GM21423 (cell line): ENCODE results near the gene CD28.
A peak's percentile ranks its signal among the peaks of the same experiment; 100 is the strongest.

ENCODE experiments used
- ATAC-seq: cut with Tn5 transposase; IDR thresholded peaks from one replicate; pipeline ENCODE4 v1.9.1; 2021; ENCODE audit warnings: mild to moderate bottlenecking, moderate library complexity; ENCODE audit not compliant: unreplicated experiment

Gene CD28

DNA sequence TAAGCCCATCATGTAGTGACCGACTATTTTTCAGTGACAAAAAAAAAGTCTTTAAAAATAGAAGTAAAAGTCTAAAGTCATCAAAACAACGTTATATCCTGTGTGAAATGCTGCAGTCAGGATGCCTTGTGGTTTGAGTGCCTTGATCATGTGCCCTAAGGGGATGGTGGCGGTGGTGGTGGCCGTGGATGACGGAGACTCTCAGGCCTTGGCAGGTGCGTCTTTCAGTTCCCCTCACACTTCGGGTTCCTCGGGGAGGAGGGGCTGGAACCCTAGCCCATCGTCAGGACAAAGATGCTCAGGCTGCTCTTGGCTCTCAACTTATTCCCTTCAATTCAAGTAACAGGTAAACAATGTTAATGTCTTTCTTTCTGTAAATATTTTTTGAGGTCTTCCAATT is at the start of gene CD28:
TSS of gene CD28 (plus strand) at position 237 of the 400 bp plus-strand sequence. CDS start at position 295, 58 bp downstream.
- peak; percentile 99 for ATAC-seq

DNA sequence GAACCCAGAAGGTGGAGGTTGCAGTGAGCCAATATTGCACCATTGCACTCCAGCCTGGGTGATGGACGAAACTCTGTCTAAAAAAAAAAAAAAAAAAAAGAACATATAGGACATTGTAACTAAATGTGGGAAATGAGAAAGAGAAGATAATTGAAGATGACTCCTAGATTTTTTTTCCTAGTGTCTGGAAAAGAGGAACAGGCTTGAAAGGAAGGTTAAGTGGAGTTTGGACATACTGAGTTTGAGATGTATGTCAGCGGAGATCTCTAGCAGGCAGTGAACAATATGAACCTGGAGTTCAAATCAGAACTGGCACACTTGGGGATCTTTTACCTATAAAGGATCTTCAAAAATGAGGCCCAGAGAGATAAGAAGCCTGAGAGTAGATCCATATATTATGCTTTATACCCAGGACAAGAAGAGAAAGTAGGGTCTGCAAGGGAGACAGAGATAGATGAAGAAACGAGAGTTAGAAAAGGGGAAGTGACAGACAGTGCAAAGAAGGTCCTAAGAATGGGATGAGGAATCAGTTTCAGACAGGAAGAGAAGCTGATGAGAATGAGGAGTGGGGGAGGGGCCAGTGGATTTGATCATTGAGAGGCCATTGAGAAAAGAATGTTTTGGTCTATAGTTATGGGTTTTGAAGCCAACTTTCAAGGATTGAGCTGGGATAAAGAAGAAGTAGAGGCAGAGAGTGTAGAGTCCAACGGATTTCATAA is 46.9 kb upstream of the CD28 start:
- peak; percentile 78 for ATAC-seq

DNA sequence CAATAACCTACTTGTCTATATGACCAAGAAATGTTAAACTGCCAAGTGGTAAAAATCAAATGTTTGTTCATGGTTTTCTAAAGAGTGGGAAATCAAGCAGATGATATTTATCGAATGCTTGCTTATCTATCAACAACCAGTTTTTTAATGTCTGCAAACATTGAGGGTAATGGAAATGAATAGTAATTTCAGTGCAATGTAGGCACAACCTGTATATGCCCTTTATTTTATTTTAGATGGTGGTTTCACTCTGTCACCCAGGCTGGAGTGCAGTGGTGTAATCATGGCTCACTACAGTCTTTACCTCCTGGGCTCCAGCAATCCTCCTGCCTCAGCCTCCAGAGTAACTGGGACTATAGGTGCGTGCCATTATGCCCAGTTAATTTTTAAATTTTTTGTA is 46.0 kb upstream of the CD28 start:
- ATAC-seq: no peak

DNA sequence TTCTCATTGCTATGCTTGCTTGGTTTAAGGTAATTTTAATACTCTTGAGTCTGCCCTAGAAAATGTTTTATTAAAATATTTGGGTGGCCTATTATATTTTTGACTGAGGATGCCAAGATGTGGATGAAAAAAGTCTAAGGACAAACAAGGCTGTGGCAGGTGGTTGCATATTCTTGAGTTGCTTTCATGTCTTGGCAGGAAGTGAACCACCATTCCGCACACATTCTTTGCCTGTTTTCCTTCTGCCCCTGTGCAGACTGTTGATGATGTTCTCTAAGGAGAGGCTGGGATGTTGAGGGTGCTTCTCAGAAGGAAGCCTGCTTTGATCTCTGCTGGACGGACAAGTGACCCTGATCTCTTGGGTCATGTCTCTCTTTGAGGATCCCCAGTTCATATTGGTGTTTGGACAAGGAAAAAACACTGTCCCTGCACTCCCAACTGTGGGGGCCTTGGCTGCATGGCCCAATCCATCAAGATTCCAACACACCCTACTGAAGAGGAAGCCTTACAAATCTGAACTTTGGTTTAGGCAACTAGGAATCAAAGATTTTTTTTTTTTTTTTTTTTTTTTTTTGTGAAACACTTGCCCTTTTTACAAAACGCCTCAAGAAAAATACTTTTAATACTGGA is 45.0 kb upstream of the CD28 start:
- no peak for ATAC-seq

DNA sequence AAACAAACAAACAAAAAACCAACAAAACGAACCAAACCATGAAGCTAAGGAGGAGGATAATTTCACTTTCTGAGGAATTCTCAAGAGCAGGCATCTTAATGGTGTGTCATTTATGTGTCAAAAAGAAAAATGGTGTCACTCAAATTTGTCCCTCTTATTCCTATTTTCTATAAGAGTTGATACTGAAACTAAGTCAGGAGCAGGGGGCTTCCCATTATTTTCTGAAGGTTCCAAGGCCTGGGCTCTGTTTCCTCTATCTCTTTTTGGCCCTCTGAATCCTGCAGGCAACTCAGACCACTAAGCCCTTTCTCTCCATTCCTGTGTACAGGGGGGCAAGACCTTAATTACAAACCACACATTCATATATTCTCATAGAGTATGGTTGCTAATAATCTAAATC is 44.0 kb upstream of the CD28 start:
- no peak for ATAC-seq

DNA sequence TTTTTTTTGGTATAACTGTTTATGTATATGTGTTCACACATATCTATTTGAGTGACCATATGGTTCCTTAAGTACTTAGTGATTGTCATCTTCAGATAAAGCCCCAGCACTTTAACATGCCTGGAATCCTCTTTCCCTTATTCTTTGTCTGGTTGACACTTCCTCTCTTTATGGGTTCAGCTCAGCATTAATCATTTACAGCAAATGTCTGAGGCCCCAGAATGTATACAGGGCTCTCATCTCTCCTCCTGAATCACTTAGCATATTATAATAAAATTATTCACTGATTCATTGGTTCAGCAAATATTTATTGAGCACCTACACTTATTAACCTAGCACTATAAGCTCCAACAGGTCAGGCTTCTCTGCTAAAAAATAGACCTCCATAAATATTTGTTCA is 43.5 kb upstream of the CD28 start:
- no peak for ATAC-seq

DNA sequence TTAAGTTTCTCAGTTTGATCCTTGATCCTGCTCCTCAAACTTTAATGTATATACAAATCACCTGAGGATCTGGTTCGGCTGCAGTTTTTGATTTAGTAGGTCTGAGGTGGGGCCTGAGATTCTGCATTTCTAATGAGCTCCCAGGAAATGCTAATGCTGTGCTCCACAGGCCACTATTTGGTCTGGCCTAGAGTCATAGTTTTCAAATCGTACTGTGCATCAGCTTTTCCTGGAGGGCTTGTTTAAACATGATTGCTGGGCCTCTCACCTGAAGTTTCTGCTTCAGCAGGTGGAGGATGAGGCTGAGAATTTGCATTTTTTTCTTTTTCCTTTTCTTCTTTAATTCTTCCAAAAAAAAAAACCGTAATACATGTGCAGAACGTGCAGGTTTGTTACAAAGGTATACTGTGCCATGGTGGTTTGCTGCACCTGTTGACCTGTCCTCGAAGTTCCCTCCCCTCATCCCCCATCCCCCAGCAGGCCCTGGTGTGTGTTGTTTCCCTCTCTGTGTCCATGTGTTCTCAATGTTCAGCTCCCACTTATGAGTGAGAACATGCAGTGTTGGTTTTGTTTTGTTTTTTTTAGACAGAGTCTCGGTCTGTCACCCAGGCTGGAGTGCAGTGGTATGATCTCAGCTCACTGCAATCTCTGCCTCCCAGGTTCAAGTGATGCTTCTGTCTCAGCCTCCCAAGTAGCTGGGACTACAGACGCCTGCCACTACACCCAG is 42.2 kb upstream of the CD28 start:
- ATAC-seq: no peak

DNA sequence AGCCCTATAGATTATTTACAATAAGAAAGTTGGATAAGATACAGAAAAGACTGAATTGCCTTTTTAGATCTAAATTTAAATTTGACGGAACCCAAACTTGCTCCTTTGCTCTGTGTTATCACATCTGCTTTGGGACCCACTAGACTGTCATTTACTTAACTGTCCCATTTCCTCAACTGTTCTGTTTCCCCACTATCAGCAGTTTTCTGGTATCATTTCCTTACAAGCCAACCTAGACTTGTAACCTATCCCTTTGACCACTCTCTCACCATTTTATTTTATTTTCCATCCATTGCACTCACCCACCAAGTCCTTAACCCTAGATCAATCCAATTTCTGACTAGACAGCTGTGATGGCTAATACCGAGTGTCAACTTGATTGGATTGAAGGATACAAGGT is 38.6 kb upstream of the CD28 start:
- ATAC-seq: no peak

DNA sequence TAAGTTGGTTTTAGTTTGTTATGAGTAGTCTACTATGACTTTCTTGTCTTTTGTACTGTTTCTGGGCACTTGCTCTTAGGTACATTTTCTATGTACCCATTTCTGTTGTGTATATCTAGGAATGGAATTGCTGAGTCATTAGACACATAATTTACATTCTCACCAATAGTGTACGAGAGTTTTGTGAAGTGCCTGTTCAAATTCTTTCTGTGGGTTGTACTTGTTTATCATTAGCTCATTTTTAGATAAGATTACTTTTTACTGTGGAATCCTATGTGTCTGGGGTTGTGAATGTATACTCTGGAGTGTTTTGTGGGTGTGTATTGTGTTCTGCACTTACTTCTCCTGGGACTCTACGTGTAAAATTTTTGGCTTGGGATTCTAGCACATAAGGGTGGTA is 36.6 kb upstream of the CD28 start:
- no peak for ATAC-seq

DNA sequence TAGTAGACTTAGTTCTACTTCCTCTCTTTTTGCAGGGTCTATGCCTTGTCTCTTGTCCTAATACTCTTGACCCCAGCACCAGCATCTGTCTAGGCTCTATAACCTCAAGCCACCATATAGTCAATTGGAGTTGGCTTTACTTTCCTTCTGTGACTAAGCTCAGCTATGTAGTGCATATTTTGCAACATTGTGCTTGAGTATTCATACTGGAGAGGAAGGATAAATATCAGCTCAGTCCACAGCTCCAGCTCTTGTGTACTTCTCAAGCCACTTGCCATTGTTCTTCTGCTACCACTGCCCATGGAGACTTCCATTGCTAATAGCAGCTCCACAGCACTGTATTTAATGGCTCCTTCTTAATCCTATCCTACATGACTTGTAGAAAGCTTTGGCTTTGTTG is 35.5 kb upstream of the CD28 start:
- no peak for ATAC-seq

DNA sequence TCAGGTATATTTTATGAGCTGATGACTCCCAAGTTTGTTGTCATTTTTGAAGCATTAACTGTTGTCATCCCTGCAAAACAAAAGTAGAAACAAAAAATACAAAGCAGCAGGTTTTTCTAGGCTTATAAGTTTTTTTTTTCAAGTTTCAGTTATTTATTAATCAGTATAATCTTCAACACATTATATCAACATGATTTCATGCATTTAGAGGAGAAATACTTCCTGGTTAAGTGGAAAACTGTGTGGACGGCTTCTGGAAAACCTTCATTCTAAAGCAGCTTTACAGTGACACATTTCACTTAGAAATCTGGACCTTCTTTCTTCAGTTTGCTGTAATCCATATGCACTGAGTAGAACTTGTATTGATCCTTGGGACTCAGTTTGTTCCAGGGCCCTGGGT is 34.6 kb upstream of the CD28 start:
- ATAC-seq: no peak

DNA sequence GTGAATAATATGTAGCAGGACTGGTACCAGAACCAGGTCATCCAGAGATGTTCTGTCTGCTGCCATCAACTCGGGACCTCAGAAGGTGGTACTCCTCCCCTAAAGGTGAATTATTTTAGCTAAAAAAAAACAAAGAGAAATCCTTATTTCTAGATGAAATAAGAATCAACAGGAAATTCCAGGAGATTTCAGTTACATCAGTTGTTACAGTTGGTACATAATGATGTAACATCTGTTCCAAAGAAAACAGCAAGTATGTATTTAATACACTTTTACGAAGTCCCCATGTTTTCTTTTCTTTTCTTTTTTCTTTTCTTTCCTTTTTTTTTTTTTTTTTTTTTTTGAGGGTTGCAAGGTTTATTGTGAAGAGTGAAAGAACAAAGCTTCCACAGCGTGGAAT is 33.6 kb upstream of the CD28 start:
- ATAC-seq: no peak

DNA sequence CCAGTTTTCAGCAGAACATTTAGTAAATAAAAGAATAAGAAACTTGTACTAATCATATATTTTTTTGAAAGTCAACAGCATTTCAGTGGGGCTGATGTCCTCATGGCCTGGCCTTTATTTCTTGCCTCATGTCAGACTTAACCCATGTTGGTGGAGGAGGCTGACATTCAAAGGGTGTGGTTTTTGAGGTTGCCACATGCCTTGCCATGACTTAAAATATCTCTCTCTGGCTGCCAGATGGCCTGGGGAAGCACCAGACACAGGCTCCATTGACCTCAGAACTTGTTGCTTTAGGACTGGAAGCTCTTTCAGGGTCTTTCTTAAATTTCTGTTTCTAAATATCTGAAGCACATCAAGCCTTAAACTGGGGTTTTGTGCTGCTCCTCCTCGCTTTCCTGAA is 32.5 kb upstream of the CD28 start:
- ATAC-seq: peak; percentile 99

DNA sequence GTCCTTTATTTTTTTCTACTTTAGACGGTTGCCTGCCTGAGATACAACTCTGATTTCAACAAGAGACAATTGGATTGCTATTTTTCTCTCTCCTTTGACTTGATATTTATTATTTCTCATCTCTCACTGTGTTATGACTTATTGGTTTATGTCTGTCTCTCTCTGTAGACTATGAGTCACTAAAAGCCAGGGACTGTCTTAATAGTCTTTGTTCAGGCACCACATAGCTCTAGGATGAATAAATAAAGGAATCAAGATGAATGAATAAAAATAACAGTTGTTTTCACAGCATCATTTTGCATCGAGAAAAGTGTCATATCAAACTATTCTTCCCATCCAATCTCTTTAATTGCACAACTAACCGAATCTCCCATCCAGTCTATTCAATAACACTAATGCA is 31.4 kb upstream of the CD28 start:
- no peak for ATAC-seq

DNA sequence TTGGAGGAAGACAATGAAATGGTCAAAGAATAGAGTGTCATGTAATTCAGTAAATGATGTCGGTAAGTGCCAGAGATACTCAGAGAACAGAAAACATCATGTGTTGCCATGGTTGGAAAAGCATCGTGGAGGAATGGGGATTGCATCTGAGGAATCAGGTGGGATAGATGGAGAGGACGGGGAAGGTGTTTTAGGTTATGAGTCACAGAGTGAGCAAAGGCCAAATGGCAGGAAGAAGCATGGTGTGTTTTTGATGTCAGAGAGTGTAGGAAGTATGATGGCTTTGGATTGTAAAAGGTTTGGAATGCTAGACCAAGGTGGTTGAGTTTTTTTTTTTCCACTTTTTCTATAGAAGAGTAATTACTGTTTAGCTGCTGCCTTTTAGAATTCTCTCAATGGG is 27.5 kb upstream of the CD28 start:
- no peak for ATAC-seq

DNA sequence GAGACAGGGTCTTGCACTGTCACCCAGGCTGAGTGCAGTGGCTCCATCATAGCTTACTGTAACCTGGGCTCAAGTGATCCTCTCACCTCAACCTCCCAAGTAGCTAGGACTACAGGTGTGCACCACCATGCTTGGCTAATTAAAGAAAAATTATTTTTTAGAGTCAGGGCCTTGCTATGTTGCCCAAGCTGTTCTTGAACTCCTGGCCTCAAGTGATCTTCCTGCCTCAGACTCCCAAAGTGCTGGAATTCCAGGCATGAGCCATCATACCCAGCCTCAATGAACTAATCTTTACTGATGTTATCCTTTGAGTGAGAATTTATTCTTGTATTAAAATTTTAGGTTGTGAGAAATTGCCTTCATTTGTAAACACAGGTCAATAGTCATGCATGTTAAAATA is 27.0 kb upstream of the CD28 start:
- ATAC-seq: no peak

DNA sequence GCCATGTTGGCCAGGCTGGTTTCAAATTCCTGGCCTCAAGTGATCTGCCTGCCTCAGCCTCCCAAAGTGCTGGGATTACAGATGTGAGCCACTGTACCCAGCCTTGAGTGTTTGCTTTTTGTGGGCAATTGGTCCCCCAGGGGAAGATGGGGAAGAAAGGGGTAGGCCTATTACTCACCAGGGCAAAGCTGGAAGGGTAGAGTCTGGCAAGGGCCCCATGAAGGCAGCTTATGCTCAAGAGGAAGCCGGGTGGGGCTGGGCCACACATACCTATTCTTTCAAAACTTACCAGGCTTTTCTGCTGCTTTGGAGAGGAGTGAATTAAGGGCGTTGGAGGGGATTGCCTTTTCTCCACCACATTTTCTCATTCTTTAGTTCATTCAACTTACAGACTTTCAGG is 24.5 kb upstream of the CD28 start:
- ATAC-seq: no peak

DNA sequence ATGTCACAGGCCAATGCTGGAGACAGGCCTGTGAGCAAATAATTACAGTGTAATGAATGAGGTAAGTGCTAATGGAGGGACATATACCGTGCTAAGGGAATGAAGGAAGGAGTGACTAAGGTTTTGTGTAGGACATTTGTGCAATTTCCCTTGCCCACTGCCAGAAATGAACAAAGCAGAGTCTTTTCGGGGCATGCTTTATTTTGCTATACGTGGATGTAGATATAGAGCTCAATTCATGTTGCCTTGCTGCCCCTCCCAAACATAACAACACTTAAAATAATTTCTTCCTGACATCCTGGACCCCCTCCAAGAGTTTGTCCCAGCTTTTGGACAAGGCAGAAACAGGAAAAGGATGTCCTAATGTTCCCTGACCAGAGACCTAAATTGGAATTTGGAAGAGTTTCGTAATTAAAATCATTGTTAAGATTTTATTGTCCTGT is 23.7 kb upstream of the CD28 start:
- no peak for ATAC-seq

DNA sequence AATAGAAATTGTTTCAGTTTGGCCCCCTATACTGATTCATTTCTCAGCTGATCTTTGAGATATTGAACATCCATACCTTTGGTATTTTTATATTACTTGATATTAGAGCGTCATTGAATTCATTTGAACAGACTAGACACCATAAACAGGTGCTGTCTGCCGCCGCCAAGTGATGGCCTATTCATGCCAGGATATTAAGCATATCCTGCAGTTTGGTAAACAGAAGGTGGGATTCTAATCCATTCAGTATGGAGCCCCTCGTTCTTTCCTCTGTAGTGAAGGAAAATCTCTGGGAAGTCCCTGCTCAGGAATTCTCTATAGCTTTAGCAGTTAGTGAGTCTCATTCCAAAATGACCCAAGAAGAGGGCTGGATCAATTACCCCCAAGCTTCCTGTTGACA is 23.0 kb upstream of the CD28 start:
- ATAC-seq: no peak

DNA sequence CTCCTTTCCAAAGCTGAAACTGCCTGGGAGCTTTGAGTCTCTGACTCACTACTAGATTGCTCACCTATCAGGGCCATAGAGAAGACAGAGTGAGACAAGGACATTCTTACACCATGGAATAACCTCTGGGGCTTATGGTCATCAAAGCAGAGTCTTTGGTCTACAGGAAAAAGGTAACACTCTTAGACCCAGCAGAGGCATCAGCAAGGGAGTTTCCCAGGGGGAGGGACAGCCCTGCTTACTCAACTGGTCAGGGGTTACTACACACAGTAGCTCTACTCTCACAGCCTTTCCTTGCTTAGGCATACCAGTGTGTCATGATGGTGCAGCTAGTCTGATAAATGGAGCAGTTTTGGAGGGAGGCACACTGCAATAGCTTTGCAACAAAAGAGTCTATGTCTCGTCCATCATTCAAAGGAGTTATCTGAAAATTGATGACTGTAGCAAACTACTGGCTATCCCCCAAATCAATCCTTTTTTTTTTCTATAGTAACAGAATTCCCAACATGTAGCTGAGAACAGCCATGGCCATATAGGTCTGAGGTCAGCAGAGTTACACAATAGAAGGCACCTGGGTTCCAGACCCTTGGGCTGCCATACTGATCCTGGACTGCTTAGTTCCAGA is 22.4 kb upstream of the CD28 start:
- ATAC-seq: peak; percentile 74

DNA sequence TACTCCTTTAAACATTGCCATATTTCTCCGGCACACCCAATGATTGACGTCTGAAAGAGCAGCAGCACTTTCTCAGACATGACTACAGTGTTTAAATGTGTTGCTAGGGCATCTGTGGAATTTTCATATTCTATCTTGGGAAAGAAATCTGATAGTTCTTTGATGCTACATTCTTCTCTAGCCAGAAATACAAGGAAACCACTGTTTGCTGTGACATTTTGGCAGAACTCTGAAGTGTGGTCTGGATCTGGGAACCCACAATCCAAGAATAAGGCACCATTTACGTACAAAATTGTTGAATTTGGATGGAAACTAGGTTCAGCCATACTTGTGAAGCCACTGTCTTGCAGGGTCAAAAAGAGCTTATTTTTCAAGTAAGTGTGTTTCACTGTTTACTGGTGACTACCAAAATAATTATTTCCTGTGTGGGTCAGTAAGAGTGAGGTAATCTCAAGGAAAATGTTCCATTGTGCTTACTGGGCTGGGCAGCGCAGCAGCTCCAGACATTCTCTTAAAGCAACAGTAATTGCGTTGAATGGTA is 21.3 kb upstream of the CD28 start:
- ATAC-seq: no peak
